Coronary artery (tissue), 2 donors: ENCODE results near the gene SLAMF7.
A peak's percentile ranks its signal among the peaks of the same experiment; 100 is the strongest.

Experiments used
- DNase-seq: peaks from one replicate; pipeline ENCODE4 v3.0.0-alpha.2; 2017; ENCODE audit warnings: low spot score
- H3K27ac ChIP-seq, 2 donors: fragments of 200-600 bp; sonication (generic); one replicate each; pipeline ENCODE4 v1.5.1; 2016 to 2019
- H3K4me3 ChIP-seq: fragments of 200-600 bp; sonication (generic); 2 replicates; pipeline ENCODE4 v1.5.1; 2016; ENCODE audit warnings: mild to moderate bottlenecking, moderate library complexity
- CTCF ChIP-seq: fragments of 200-600 bp; sonication (generic); IDR thresholded peaks from one replicate; pipeline ENCODE4 v1.5.1; 2019; ENCODE audit warnings: antibody characterized with exemption

The SLAMF7 gene

GRCh38 chr1:160758521-160758920 lies 19.5 kb downstream of the SLAMF7 start:
- DNase-seq = no peak
- H3K4me3 ChIP-seq = no peak overlapping the region
- no peak overlapping the region for H3K27ac ChIP-seq
- no peak for TF ChIP-seq CTCF

GRCh38 chr1:160759740-160760139 lies 20.7 kb downstream of the SLAMF7 start:
- Histone ChIP-seq H3K27ac (no peak overlapping the region), H3K4me3 (no peak overlapping the region)
- DNase-seq = no peak
- TF ChIP-seq CTCF = no peak

GRCh38 chr1:160761046-160761445 lies 22.0 kb downstream of the SLAMF7 start:
- no peak overlapping the region for H3K4me3 ChIP-seq
- TF ChIP-seq CTCF = no peak
- no peak overlapping the region for H3K27ac ChIP-seq
- no peak for DNase-seq

- TF ChIP-seq CTCF = no peak
- Histone ChIP-seq H3K4me3 (no peak overlapping the region), H3K27ac (no peak overlapping the region)
- DNase-seq = no peak
These were observed 22.8 kb downstream of the SLAMF7 start for GRCh38 chr1:160761886-160762285.

- no peak for TF ChIP-seq CTCF
- no peak overlapping the region for H3K4me3 ChIP-seq
- H3K27ac ChIP-seq = no peak overlapping the region
- no peak for DNase-seq
These were observed 24.9 kb downstream of the SLAMF7 start for GRCh38 chr1:160763993-160764392.

GRCh38 chr1:160767395-160768294 lies 28.6 kb downstream of the SLAMF7 start:
- no peak overlapping the region for H3K27ac ChIP-seq
- TF ChIP-seq CTCF = no peak
- H3K4me3 ChIP-seq = peak overlapping the region; percentile 45
- DNase-seq = no peak

GRCh38 chr1:160768295-160768657 lies 29.2 kb downstream of the SLAMF7 start:
- Histone ChIP-seq H3K27ac (no peak overlapping the region), H3K4me3 (peak overlapping the region; percentile 45)
- DNase-seq = no peak
- no peak for TF ChIP-seq CTCF
